ENCODE measurements around the gene MAFG.

MAFG gene

GRCh38 chr17:81868674-81869220, 58.8 kb downstream of the MAFG start:
- no peak for DNase-seq (ENCODE audit: low read depth)

All from activated gamma-delta T cell treated with anti-CD3 and anti-CD28 coated beads, Interleukin-2, amount 50 U/mL, for 16 hours (primary cell).